ENCODE data around the gene CAMTA2. TPM values are rescaled to one million over a fixed set of nuclear protein-coding genes. Genes with fewer than 3 reads are reported as not detected.

The CAMTA2 gene
- total RNA-seq, 1 experiment from 2014 or later = 2.8 TPM

DNA sequence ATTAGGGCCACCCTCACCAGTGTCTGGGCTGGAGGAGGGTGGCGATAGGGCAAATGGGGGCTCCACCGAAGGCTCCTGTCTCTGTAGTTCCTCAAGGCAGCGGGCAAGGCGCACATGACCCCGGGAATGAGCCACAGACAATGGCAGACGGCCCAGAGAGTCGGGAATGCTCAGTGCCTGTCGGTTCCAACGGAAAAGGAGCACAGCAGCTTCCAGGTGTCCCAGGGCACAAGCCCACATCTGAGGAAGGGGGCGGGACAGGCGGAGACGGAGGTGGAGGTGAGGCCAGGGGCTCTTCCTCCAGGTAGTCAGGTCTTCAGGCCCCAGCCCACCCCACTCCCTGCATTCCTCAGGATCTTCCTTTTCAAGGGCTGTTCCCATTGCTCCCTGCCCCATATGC is 14.7 kb downstream of the CAMTA2 start:
- no peak for DNase-seq (ENCODE audit: low read depth)
- in situ Hi-C loops (cut with HindIII; ENCODE audit: low pct_unique_long_range_greater_than_20kb, low sequenced_read_pairs) = no loop called here

DNA sequence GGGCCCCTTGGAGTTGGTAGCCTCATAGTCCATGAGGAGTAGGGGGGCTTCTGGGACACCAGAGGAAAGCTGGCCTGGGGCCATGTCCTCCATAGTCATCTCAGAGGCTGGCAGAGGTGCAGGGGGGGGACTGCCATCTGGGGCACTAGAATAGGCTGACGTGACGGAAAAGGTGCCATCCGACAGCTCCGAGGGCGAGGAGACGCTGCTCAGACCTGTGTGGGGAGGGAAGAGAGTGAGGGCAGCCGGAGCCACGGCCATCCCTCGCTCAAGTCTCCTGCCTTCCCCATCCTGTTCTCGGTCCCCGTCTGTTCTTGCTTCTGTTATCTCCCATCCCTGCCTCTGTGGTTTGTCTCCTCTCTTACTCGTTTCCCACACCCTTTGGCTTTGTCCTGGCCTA is 15.2 kb downstream of the CAMTA2 start:
- in situ Hi-C loops (cut with HindIII; ENCODE audit: low pct_unique_long_range_greater_than_20kb, low sequenced_read_pairs) = no loop called here
- DNase-seq (ENCODE audit: low read depth) = no peak

DNA sequence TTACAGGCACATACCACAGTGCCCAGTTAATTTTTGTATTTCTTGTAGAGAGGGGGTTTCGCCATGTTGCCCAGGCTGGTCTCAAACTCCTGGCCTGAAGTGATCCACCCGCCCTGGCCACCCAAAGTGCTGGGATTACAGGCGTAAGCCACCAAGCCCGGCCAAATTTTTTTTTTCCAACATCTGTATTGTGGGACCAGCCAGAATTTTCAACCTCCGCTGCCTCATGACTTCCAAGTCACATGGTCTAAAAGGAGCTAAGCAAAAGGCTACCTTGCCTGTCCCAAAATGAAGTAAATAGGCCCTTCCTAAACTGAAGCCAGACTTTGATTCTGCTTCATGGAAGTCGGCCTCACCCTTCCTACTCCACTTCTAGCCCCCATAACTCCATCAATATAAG is 15.6 kb downstream of the CAMTA2 start:
- no peak for DNase-seq (ENCODE audit: low read depth)
- in situ Hi-C loops (cut with HindIII; ENCODE audit: low pct_unique_long_range_greater_than_20kb, low sequenced_read_pairs) = no loop called here

DNA sequence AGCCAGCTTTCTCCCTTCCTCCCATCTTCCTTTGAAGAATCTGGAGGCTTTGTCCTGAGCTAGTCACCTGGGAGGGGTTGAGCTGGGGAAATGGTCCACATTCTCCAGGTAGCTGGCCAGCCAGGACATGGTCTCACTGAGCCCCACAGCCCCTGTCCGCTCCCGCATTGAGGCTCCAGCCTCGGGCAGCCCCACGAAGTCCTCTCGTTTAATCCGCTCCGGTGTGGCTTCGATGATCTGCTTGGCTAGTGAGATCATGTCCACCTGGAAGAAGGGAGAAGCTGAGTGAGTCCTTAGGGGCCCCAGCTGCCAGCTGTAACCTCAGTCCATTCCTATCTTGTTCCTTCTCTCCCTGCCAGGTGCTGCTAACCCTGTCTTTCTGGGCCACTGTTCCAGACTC is 17.2 kb downstream of the CAMTA2 start:
- DNase-seq (ENCODE audit: low read depth) = no peak
- in situ Hi-C loops (cut with HindIII; ENCODE audit: low pct_unique_long_range_greater_than_20kb, low sequenced_read_pairs) = no loop called here

DNA sequence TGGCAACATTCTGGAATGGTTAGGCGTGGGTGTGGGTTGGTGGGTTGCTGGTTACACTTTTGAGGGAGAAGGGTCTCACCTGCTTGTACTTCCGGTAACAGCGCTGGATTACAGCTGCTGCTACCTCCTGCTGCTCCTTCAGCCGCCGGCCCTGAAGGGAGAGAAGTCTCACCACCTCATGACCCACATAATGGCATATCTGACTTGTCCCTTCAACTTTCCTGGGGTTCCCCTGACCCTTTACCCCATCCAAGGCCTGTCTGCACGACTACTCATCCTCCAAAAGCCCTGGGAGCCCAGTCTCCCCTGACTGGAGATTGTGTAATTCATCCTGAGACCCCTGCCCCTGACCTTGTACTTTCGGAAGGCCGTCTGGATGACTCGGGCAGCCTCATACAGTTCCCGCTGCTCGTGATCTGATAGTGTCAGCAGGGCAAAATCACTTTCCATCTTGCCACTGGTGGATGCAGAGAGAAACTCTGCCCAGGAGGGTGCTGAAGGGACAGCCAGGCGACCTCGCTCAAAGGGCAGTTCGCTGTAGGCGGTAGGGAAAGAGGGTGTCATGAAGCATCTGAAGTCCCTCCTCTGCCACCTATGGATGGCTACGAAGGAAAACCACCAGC is 17.8 kb downstream of the CAMTA2 start:
- DNase-seq (ENCODE audit: low read depth) = no peak
- in situ Hi-C loops (cut with HindIII; ENCODE audit: low pct_unique_long_range_greater_than_20kb, low sequenced_read_pairs) = no loop called here

DNA sequence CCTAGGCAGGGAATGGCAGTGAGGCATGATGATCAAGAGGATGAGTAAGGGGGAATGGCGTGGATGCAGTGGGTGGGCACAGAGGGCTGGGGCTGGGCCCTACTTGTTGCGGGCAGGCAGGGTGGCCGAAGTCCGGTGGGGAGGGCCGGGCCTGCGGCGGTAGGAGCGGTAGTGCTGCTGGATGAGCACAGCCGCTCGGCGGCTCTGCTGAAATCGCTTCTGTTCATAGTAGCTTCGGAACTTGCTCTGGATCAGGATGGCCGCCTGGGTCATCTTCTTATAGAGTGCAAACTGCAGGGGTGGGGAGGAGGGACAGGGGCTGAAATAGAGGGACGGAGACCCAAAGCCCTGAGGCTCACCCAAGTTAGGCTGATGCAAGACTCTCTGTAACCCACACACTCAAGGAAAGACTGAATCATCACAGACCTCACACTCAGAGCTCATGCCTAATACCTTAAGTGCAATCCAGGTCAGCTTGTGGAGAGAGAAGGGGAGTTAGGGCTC is 18.4 kb downstream of the CAMTA2 start:
- in situ Hi-C loops (cut with HindIII; ENCODE audit: low pct_unique_long_range_greater_than_20kb, low sequenced_read_pairs) = no loop called here
- peak; percentile 72 for DNase-seq (ENCODE audit: low read depth)

DNA sequence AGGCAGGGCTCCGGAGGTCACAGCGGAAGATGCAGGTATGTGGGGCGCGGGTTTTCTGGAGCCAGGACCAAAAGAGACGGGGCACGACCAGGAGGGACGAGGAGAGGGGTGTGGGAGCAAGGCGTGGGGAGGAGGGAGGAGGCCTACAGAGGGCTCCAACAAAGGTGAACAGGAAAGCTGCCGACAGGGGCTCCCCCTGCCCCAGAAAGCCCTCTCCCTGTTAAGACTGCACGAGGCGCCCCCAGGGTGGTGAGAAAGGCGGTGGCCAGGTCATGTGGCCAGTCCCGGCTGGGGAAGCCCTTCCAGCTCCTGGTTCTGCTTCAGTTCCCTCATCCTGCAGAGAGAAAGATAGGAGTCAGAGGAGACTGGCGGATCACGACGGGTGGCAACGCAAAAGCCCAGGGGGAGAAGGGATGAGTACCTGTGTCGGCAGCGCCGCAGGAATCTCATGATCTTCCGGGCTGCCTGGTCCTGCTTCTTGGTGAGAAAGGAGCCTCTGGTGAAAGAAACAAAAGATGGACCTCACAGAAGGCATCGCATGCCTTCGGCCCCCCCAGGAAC is 18.9 kb downstream of the CAMTA2 start:
- peak; percentile 77 for DNase-seq (ENCODE audit: low read depth)
- in situ Hi-C loops (cut with HindIII; ENCODE audit: low pct_unique_long_range_greater_than_20kb, low sequenced_read_pairs) = no loop called here

DNA sequence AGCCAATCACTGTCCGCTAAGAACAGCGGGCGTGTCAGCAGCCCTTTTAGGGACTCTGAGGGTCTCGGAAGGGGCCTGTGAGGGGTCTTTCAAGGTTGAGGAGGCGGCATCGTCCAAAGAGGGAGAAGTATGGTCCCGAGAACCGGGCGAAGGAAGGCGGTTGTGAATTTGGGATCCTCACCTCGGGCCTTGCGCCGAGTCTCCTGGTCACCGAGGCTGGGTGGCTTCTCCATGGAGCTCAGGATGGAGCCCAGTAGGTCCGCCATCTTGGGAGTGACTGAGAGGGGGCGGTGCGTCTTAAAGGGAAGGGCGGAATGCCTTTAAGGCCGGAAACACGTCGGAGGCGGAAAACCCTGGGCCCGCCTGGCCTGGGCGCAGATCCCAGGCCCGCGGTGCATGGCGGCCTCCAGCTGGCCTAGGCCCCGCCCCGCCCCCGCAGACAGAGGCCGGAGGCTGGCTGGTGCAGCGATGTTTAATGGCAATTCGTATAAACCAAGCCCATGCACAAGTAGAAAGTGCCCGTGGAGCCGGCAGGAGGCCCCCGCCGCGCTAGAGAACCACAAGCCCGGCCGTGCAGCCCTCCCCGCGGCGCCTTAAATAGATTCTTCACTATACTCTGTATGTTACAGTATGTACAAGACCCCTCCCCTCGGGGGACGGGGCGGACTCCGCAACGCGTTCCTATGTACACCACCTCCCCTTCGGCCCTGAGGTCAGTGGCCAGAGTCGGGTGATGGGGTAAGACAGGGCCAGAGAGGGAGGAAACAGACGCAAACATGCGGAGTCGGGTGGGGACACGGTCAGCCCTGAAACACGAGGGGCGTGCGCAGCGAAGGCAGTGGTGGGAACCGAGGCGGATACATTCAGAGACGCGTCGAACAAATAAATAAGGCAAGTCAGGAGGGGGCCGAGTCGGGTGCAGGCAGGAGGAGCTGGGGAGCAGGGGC is 19.7 kb downstream of the CAMTA2 start, which contains the start of gene SPAG7:
SPAG7 (minus strand) TSS at position 279 of the 947 bp plus-strand sequence; CDS start at position 266, 13 bp downstream.
- peak; percentile 98 for DNase-seq (ENCODE audit: low read depth)
- in situ Hi-C loops (cut with HindIII; ENCODE audit: low pct_unique_long_range_greater_than_20kb, low sequenced_read_pairs) = no loop called here

DNA sequence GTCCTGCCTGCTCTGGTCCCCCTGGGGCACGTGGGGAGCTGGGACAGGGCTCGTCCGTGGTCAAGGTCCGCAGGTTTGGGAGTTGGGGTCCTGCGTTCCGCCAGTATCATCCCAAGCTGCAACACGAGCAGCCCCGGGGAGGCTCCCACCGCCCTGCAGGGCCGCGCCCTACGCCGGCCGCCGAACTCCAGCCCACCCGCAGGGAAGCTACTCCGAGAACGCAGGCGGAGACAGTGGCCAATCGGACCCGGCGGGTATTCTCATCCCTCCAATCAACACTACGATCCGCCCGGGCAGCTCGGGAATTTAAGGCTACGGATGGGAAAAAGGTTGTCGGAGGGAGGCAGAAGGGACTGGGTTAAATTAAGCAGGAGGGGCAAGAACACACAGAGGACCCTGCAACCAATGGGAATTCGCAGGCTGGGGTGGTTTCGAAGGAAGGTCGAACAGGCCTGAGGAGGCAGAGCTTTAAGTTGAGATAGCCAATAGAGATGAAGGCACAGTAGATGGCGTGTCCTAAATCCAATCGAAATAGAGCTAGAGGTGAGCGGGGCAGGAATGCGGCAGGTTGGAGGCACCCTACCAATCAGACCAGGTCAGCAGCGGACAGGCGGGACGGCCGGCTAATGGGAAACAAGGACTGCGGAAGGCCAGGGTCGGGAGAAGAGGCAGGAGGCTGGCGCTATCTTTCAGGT is 20.5 kb downstream of the CAMTA2 start:
- in situ Hi-C loops (cut with HindIII; ENCODE audit: low pct_unique_long_range_greater_than_20kb, low sequenced_read_pairs) = no loop called here
- peak; percentile 99 for DNase-seq (ENCODE audit: low read depth)

DNA sequence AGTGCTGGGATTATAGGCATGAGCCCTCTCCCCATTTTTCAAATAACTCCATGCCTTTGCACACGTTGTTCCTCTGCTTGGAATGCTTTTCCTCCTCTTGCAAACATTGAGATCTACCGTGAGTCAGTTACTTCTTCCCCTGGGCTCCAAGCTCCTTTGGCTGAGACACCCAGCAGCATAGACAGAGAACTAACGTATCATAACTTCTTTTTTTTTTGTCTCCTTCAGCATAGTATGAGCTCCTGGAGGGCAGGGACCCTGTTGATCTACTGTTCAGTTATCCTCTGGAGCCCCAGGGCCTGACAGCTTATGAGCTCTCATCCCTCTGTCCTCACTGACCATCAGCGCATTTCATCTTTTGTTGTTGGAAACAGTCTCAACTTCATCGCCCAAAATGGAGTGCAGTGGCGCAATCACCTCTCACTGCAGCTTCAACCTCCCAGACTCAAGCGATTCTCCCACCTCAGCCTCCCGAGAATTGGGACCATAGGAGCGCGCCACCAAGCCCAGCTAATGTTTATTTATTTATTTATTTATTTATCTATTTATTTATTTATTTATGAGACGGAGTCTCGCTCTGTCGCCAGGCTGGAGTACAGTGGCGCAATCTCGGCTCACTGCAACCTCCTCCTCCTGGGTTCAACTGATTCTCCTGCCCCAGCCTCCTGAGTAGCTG is 22.0 kb downstream of the CAMTA2 start:
- in situ Hi-C loops (cut with HindIII; ENCODE audit: low pct_unique_long_range_greater_than_20kb, low sequenced_read_pairs) = no loop called here
- DNase-seq (ENCODE audit: low read depth) = no peak

DNA sequence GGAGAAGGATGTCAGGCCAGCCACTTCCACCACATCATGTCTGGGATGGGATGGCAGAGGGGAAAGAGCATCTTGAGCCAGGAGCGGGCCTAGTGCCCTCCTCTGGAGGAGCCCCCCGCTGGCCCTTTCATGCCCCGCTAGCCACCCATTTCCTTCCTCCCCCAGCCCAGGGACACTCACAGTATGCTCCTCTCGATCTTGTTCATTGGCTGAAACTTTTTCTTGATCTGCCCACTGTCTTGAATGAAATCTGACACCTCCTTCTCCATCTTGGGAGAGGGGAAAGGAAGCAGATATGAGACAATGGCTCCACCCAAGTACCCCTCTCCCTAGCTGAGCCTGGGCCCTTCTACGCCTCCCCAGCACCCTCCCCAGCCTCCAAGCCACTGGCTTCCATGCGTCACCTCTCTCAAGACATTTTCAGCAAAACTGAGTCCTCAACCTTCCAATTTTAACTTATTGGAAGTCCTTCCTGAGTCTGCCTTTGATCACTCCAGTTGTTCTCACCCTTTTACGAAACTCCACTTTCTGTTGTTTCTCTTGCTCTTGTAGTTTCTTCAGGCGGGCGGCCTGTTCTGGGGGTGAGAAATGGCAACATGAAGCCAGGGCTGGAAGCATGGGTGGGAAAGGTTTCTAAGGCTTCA is 27.1 kb downstream of the CAMTA2 start:
- in situ Hi-C loops (cut with HindIII; ENCODE audit: low pct_unique_long_range_greater_than_20kb, low sequenced_read_pairs) = no loop called here
- DNase-seq (ENCODE audit: low read depth) = peak; percentile 48

DNA sequence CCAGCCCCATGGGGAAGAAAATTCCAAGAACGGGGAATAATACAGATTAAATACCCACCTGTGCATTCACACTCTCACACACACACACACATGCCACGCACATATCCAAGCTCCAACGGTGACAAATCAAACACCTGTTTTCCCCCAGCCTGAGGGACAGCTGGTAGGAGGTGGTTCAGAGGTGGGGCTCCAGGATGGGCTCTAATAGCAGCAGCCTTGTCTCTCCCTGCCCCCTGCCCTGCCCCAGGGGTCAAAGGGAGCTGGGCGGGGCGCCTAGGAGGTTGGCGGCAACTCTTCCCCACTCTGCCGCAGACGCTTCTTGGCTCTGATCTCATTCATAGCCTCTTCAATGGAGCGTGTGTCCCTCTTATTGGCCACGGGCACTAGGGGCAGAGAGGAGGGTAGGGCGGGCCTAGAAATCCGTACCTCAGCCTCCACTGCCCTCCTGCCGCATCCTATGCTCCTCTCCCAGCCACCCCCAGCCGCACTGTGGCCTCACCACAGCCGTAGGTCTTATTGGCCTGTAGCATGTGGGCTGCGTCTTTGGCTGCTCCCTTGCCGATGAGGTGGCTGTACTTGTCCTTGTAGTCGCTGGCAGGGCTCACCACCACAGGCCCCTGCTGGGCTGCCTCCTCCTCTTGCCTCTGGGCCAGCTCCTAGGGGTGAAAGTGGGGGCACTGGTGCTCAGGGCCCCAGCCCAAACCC is 28.1 kb downstream of the CAMTA2 start:
- DNase-seq (ENCODE audit: low read depth) = no peak
- in situ Hi-C loops (cut with HindIII; ENCODE audit: low pct_unique_long_range_greater_than_20kb, low sequenced_read_pairs) = no loop called here

DNA sequence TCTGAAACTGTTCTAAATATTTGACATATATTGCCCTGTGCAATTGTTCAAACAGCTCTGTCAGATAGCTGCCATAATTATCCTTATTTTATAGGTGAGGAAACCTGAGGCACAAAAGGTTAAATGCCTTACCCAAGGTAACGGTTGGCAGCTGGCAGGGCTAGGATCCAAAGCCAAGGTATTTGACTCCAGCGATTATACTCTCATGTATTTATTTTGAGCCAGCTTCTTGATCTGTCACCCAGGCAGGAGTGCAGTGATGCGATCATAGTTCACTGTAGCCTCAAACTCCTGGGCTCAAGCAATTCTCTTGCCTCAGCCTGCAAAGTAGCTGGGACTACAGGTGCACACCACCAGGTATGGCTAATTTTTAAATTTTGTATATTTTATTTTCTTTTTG is 29.4 kb downstream of the CAMTA2 start:
- DNase-seq (ENCODE audit: low read depth) = no peak
- in situ Hi-C loops (cut with HindIII; ENCODE audit: low pct_unique_long_range_greater_than_20kb, low sequenced_read_pairs) = no loop called here

DNA sequence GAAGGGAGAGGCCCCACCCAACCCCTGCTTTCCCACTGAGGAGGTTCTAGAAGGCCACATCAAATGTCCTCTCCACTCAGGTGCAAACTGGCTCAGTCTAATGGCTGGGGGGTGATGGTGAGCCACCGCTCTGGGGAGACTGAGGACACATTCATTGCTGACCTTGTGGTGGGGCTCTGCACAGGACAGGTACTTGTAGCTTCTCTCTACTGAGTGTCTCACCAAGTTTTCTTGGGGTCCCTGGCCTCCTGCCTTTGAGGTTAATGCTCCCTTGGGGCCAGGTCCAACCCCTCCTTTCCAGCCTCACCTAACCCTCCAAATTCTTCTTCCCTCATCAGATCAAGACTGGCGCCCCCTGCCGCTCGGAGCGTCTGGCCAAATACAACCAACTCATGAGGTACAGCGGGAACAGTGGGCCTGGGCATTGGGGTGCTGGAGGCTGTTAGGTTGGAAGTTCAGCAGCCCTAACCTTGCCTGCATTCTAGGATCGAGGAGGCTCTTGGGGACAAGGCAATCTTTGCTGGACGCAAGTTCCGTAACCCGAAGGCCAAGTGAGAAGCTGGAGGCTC is 30.9 kb downstream of the CAMTA2 start:
- in situ Hi-C loops (cut with HindIII; ENCODE audit: low pct_unique_long_range_greater_than_20kb, low sequenced_read_pairs) = no loop called here
- DNase-seq (ENCODE audit: low read depth) = no peak

DNA sequence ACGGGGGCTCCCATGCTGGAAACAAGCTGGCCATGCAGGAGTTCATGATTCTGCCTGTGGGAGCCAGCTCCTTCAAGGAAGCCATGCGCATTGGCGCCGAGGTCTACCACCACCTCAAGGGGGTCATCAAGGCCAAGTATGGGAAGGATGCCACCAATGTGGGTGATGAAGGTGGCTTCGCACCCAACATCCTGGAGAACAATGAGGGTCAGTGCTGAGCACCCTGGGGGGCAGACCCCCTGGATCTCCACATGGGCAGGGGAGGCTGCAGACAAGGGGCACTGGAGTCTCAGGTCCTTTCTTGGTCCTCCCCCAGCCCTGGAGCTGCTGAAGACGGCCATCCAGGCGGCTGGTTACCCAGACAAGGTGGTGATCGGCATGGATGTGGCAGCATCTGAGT is 32.4 kb downstream of the CAMTA2 start:
- DNase-seq (ENCODE audit: low read depth) = no peak
- in situ Hi-C loops (cut with HindIII; ENCODE audit: low pct_unique_long_range_greater_than_20kb, low sequenced_read_pairs) = no loop called here

DNA sequence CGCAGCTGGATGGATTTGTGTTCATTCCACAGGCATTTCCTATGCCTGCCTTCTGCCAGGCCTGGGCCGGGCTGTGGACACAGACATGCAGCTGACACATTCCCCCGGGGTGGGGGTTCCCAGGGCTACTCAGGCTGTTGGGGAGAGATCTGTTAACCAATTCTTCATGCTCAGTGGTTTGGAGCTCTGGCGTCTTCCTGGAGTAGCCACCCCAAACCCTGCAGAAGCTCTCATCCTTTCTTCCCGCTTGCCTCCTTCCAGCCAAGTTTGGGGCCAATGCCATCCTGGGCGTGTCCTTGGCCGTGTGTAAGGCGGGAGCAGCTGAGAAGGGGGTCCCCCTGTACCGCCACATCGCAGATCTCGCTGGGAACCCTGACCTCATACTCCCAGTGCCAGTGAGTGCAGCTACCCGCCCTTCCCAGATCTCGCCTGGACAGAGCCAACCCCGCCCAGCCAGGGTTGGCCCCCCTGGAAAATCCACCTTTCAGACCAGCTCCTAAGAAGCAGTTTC is 34.0 kb downstream of the CAMTA2 start:
- peak; percentile 58 for DNase-seq (ENCODE audit: low read depth)
- in situ Hi-C loops (cut with HindIII; ENCODE audit: low pct_unique_long_range_greater_than_20kb, low sequenced_read_pairs) = no loop called here

DNA sequence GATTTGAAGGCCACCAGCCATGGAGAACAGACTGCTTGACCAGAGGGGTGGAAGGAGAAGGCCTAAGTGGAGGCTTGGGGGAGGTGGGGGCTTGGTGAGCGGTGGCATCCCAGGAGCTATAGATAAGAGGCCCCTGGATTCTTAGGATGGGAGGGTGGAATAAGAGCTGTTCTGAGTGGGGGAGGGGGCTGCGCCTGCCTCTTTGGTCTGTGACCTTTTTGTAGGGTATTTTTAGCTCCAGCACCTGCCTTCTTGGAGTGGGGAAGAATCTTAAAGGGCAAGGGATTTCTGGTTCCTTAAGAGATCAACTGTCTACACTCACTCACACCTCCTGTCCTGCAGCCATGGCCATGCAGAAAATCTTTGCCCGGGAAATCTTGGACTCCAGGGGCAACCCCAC is 36.0 kb downstream of the CAMTA2 start:
- in situ Hi-C loops (cut with HindIII; ENCODE audit: low pct_unique_long_range_greater_than_20kb, low sequenced_read_pairs) = no loop called here
- no peak for DNase-seq (ENCODE audit: low read depth)

Data from Caki2 (cell line).